A549 (cell line): ENCODE measurements around the gene GJB1. TPM values are rescaled to one million over a fixed set of nuclear protein-coding genes. Genes with fewer than 3 reads are reported as not detected.

Experiments used
- ATAC-seq, 2 experiments: fragments of 200-7000 bp in 1 of 2; fragments of >200 bp in 1 of 2; cut with Nextera tagmentation in 1 of 2; cut with Tn5 transposase in 1 of 2; 3 replicates each; pipeline versions ENCODE4 v1.8.0 to v1.9.1; 2018 to 2020; ENCODE audit warnings: mild to moderate bottlenecking in 1 of 2, moderate library complexity in 1 of 2
- CTCF ChIA-PET: fragments of 300-600 bp; sonication (Branson Sonifier 250); formaldehyde crosslinking; extraction: SDS; loops from one replicate; lab custom pipeline; 2021; ENCODE audit warnings: antibody characterized with exemption, inconsistent platforms; lab: Yijun Ruan, JAX
- POLR2A ChIA-PET: fragments of 350-600 bp; formaldehyde crosslinking; extraction: SDS; loops from one replicate; lab custom pipeline; 2021; ENCODE audit warnings: antibody characterized with exemption, inconsistent platforms; lab: Yijun Ruan, JAX
- DNase-seq, 2 experiments: peaks; one replicate each; pipeline versions ENCODE4 v3.0.0 to v3.0.0-alpha.2; 2011 to 2016; ENCODE audit warnings: low read depth in 1 of 2, low spot score in 1 of 2
- FAIRE-seq: peaks from 2 replicates; lab custom pipeline; 2011; peaks lifted over from hg19 to GRCh38; lab: Jason Lieb, UNC
- H3K27ac ChIP-seq, 2 experiments: fragments of >200 bp; sonication (Bioruptor Twin); formaldehyde crosslinking; 3 replicates each; pipeline ENCODE4 v1.5.1; 2016 to 2017
- H3K4me1 ChIP-seq: fragments of >200 bp; sonication (Bioruptor Twin); formaldehyde crosslinking; 3 replicates; pipeline ENCODE4 v1.6.1; 2016
- H3K4me2 ChIP-seq: fragments of >200 bp; sonication (Bioruptor Twin); formaldehyde crosslinking; 3 replicates; pipeline ENCODE4 v1.6.1; 2016
- H3K4me3 ChIP-seq: fragments of >200 bp; sonication (Bioruptor Twin); formaldehyde crosslinking; 3 replicates; pipeline ENCODE4 v1.5.1; 2016
- H3K9me3 ChIP-seq: fragments of >200 bp; sonication (Bioruptor Twin); formaldehyde crosslinking; 3 replicates; pipeline ENCODE4 v1.6.1; 2016
- ESRRA ChIP-seq: fragments of 150-350 bp; IDR thresholded peaks from 2 replicates; pipeline ENCODE4 v1.6.1; 2014; ENCODE audit warnings: mild to moderate bottlenecking, low read length, borderline replicate concordance
- HOXB13 ChIP-seq: fragments of 250-450 bp; sonication (Bioruptor Pico); IDR thresholded peaks from 2 replicates; pipeline ENCODE4 v1.5.0; 2020; ENCODE audit warnings: low read depth, mild to moderate bottlenecking, moderate library complexity
- NPAS2 ChIP-seq: fragments of 250-450 bp; sonication (Bioruptor Pico); IDR thresholded peaks from 2 replicates; pipeline ENCODE4 v1.8.0; 2022; ENCODE audit warnings: mild to moderate bottlenecking, moderate library complexity, borderline replicate concordance
- PHF8 ChIP-seq: fragments of 200-600 bp; sonication (generic); IDR thresholded peaks from 2 replicates; pipeline ENCODE4 v1.6.1; 2016; ENCODE audit warnings: low read depth, mild to moderate bottlenecking, antibody characterized with exemption, moderate library complexity, borderline replicate concordance
- POLR2A ChIP-seq: IDR thresholded peaks from 2 replicates; pipeline ENCODE4 v1.6.1; 2012; ENCODE audit warnings: mild to moderate bottlenecking, low read length
- RNF2 ChIP-seq: fragments of 200-600 bp; sonication (generic); IDR thresholded peaks from 2 replicates; pipeline ENCODE4 v1.6.1; 2016; ENCODE audit warnings: low read depth, mild to moderate bottlenecking, antibody characterized with exemption, moderate library complexity, borderline replicate concordance
- SMC3 ChIP-seq: fragments of >200 bp; sonication (Bioruptor Twin); formaldehyde crosslinking; IDR thresholded peaks from 3 replicates; pipeline ENCODE4 v1.6.1; 2018; ENCODE audit warnings: inconsistent platforms
- SREBF2 ChIP-seq: fragments of 450-650 bp; IDR thresholded peaks from 2 replicates; pipeline ENCODE4 v1.6.1; 2014; ENCODE audit warnings: mild to moderate bottlenecking, moderate library complexity
- TFCP2L1 ChIP-seq: fragments of 250-450 bp; sonication (Bioruptor Pico); IDR thresholded peaks from 2 replicates; pipeline ENCODE4 v1.5.0; 2021; ENCODE audit warnings: mild to moderate bottlenecking
- ZFP36 ChIP-seq: fragments of 450-650 bp; IDR thresholded peaks from 2 replicates; pipeline ENCODE4 v1.6.1; 2014; ENCODE audit warnings: borderline replicate concordance; ENCODE audit not compliant: partially characterized antibody
- ZSCAN20 ChIP-seq: fragments of 250-450 bp; sonication (Bioruptor Pico); IDR thresholded peaks from 2 replicates; pipeline ENCODE4 v1.8.0; 2022; ENCODE audit warnings: mild to moderate bottlenecking, moderate library complexity
- WGBS: methylation state at CpG from one replicate; pipeline ENCODE4 v1.1.6; 2017; ENCODE audit errors: missing lambda C conversion rate; 5-methylcytosine and 5-hydroxymethylcytosine counted together
- polyA plus RNA-seq, 4 experiments: library from polyadenylated mRNA; depleted of rRNA in 3 of 4; stranded (reverse); fragments of >200 nt; fragmentation: RNase III in 1 of 4; extraction: RNeasy Plus Mini Kit Qiagen cat#74134 plus additional on column Dnase treatment in 1 of 4; gene quantifications; 2 replicates in 3 of 4; 3 replicates in 1 of 4; pipeline ENCODE4 v1.2.3, GENCODE V29; 2011 to 2017
- TF ChIP-seq, protein P1 (sequence below): fragments of >200 bp; sonication (Bioruptor Twin); formaldehyde crosslinking; IDR thresholded peaks from 3 replicates; pipeline ENCODE4 v1.5.1; 2016
- TF ChIP-seq, protein P2 (sequence below): fragments of 250-450 bp; sonication (Bioruptor Pico); IDR thresholded peaks from 2 replicates; pipeline ENCODE4 v1.5.0; 2021; ENCODE audit warnings: mild to moderate bottlenecking, moderate library complexity, borderline replicate concordance
- TF ChIP-seq, protein P3 (sequence below): IDR thresholded peaks from 2 replicates; pipeline ENCODE4 v1.6.1; 2012
- TF ChIP-seq, protein P4 (sequence below): IDR thresholded peaks from 2 replicates; pipeline ENCODE4 v1.6.1; 2012

GJB1 gene
- polyA plus RNA-seq, 2 of the 4 experiments (the other 2 are of a cell fraction), result 0.13 to 0.39 TPM

DNA sequence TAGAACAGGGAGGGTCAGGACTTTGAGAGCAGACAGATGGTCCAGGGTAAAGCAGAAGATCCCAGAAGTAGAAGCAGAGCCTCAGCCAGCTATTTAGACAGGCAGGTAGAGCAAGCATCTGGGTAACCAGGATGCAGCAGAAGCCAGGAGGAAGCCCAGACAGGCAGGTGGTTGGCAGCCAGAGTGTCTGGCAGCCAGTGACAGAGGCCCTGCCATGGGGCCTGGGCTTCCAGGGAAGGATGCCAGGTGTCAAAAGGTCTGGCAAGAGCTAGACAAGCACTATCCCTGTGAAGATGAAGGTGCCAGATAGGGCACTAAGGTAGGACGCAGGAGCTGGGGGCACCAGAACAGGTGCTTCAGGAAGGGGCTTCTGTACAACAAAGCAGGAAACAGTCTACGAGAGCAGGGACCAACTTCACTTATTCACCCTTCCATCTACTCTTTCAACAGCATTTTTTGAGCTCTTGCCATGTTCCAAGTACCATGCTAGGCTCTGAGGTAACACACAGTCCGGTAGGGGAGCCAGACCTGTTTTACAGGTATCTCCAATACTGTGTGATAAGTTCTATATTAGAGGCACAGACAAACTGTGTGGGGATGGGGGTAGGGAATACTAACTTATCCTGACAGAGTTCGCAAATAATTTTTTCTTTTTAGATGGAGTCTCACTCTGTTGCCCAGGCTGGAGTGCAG is 38.1 kb upstream of the GJB1 start:
- no peak for DNase-seq
- POLR2A ChIA-PET, result no interaction called here
- CTCF ChIA-PET, result no interaction called here
- Histone ChIP-seq H3K9me3 (no peaks in the 10 kb centered on the region), H3K4me1 (peaks cover 10% of the 10 kb centered on the region; the same call in 1 of the 3 replicates), H3K27ac (no peak overlapping the region), H3K4me2 (no peak overlapping the region), H3K4me3 (no peak overlapping the region)
- WGBS, result 97% methylated on average over 4 of the region's 4 CpGs
- ATAC-seq, result no peak
- no peak for FAIRE-seq
- no peak for TF ChIP-seq TFCP2L1 (CRISPR knock-in tag)
- no peak for TF ChIP-seq NPAS2
- TF ChIP-seq ZSCAN20 (CRISPR knock-in tag), result no peak
- TF ChIP-seq, protein P1, sequence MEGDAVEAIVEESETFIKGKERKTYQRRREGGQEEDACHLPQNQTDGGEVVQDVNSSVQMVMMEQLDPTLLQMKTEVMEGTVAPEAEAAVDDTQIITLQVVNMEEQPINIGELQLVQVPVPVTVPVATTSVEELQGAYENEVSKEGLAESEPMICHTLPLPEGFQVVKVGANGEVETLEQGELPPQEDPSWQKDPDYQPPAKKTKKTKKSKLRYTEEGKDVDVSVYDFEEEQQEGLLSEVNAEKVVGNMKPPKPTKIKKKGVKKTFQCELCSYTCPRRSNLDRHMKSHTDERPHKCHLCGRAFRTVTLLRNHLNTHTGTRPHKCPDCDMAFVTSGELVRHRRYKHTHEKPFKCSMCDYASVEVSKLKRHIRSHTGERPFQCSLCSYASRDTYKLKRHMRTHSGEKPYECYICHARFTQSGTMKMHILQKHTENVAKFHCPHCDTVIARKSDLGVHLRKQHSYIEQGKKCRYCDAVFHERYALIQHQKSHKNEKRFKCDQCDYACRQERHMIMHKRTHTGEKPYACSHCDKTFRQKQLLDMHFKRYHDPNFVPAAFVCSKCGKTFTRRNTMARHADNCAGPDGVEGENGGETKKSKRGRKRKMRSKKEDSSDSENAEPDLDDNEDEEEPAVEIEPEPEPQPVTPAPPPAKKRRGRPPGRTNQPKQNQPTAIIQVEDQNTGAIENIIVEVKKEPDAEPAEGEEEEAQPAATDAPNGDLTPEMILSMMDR, result no peak
- TF ChIP-seq ZFP36, result no peak
- TF ChIP-seq SREBF2, result no peak
- no peak for TF ChIP-seq RNF2
- TF ChIP-seq SMC3, result no peak
- no peak for TF ChIP-seq HOXB13 (CRISPR knock-in tag)
- TF ChIP-seq, protein P2, sequence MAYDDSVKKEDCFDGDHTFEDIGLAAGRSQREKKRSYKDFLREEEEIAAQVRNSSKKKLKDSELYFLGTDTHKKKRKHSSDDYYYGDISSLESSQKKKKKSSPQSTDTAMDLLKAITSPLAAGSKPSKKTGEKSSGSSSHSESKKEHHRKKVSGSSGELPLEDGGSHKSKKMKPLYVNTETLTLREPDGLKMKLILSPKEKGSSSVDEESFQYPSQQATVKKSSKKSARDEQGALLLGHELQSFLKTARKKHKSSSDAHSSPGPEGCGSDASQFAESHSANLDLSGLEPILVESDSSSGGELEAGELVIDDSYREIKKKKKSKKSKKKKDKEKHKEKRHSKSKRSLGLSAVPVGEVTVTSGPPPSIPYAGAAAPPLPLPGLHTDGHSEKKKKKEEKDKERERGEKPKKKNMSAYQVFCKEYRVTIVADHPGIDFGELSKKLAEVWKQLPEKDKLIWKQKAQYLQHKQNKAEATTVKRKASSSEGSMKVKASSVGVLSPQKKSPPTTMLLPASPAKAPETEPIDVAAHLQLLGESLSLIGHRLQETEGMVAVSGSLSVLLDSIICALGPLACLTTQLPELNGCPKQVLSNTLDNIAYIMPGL (CRISPR knock-in tag), result no peak
- no peak for TF ChIP-seq PHF8

DNA sequence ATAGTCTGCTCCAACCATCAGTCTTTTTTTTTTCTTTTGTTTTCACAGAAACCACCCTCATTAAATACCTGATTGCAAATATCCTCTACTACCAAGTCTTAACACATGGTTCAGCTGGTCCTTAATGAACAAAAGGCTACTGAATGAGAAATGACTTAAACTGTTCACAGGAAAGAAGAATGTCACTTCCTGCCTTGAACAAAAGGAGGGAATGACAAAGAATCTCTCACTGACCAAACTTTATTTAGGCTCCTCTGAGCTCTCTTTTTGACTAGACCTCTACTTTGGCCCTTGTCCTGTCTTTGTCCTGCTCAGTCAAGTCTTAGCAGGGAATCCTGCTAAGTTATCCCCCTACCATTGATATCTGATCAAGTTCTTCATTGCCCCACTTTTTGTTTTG is 31.8 kb upstream of the GJB1 start:
- Histone ChIP-seq H3K9me3 (no peaks in the 10 kb centered on the region), H3K4me1 (no peaks in the 10 kb centered on the region), H3K4me3 (no peak overlapping the region), H3K4me2 (no peak overlapping the region), H3K27ac (no peak overlapping the region)
- ChIA-PET POLR2A (no interaction called here), CTCF (interaction anchor here (1.0 to 1.1 kb wide), 4 partner anchors 8 to 16 kb away, joined by 3 to 4 read pairs (median 3); no protein-coding TSS in a partner anchor)
- FAIRE-seq (no peak), DNase-seq (no peak), ATAC-seq (no peak)
- TF ChIP-seq, protein P3, sequence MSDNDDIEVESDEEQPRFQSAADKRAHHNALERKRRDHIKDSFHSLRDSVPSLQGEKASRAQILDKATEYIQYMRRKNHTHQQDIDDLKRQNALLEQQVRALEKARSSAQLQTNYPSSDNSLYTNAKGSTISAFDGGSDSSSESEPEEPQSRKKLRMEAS, result no peak

DNA sequence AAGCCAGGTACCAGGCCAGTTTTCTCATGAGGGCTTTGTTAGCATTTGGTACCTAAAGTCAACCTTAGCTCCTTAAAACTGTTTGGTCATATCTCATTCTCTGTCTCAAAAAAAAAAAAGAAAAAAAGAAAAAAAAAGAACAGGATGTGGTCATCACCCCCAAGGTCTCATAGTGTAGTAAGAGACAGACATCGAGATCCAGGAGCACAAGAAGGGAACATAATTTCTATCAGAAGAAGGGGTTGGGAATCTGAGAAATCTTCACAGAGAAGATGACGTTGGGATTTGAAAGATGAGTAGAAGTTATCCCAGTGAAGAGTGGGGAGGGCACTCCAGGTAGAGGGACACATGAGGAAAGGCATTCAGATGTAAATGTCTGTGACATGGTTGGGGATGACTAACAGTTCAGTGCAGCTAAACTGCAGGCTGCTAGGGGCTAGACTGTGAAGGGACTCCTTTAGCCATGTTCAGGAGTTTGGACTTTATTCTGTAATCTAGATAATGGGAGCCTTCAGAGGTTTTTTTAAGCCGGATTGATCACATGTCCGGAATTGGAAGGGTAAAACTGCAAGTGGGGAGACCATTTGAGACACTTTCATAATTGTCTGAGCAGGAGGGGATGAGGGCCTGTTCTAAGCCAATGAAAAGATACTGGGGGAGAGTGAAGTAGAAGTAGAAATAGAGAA is 26.9 kb upstream of the GJB1 start:
- ChIA-PET POLR2A (no interaction called here), CTCF (no interaction called here)
- FAIRE-seq (no peak), DNase-seq (no peak), ATAC-seq (0 out of 6 replicates have a peak, but pooled peaks of 1 of the 2 experiments have one; percentile 34)
- H3K9me3 ChIP-seq, result no peaks in the 10 kb centered on the region
- no peak overlapping the region for H3K27ac ChIP-seq
- H3K4me3 ChIP-seq, result no peak overlapping the region
- H3K4me2 ChIP-seq, result no peak overlapping the region
- 70% methylated on average over 4 of the region's 4 CpGs for WGBS
- no peaks in the 10 kb centered on the region for H3K4me1 ChIP-seq
- TF ChIP-seq ESRRA (no peak), HOXB13 (CRISPR knock-in tag) (no peak), PHF8 (no peak), POLR2A (no peak)
- TF ChIP-seq, protein P4, sequence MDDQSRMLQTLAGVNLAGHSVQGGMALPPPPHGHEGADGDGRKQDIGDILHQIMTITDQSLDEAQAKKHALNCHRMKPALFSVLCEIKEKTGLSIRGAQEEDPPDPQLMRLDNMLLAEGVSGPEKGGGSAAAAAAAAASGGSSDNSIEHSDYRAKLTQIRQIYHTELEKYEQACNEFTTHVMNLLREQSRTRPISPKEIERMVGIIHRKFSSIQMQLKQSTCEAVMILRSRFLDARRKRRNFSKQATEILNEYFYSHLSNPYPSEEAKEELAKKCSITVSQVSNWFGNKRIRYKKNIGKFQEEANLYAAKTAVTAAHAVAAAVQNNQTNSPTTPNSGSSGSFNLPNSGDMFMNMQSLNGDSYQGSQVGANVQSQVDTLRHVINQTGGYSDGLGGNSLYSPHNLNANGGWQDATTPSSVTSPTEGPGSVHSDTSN, result no peak
